Suprapubic skin (tissue), 4 donors: ENCODE measurements around the gene FAM193B. TPM values are rescaled to one million over a fixed set of nuclear protein-coding genes. Genes with fewer than 3 reads are reported as not detected.

ENCODE experiments used
- DNase-seq, 2 donors: peaks; one replicate each; pipeline ENCODE4 v3.0.0-alpha.2; 2019; ENCODE audit warnings: low spot score in 2 of 2
- H3K27ac ChIP-seq: fragments of 200-600 bp; sonication (generic); one replicate; pipeline ENCODE4 v1.5.1; 2019
- H3K27me3 ChIP-seq: fragments of 200-600 bp; sonication (generic); one replicate; pipeline ENCODE4 v1.5.1; 2019
- H3K36me3 ChIP-seq: fragments of 200-600 bp; sonication (generic); one replicate; pipeline ENCODE4 v1.5.1; 2019
- H3K4me1 ChIP-seq: fragments of 200-600 bp; sonication (generic); one replicate; pipeline ENCODE4 v1.5.1; 2019
- H3K4me3 ChIP-seq: fragments of 200-600 bp; sonication (generic); one replicate; pipeline ENCODE4 v1.5.1; 2019; ENCODE audit warnings: mild to moderate bottlenecking
- H3K9me3 ChIP-seq: fragments of 200-600 bp; sonication (generic); one replicate; pipeline ENCODE4 v1.5.1; 2019
- CTCF ChIP-seq, 2 donors: fragments of 200-600 bp in 1 of 2; fragments of 450-650 bp in 1 of 2; sonication (generic) in 1 of 2; IDR thresholded peaks; one replicate each; pipeline ENCODE4 v1.5.1; 2016 to 2019; ENCODE audit warnings: antibody characterized with exemption in 2 of 2, mild to moderate bottlenecking in 1 of 2, moderate library complexity in 1 of 2
- EP300 ChIP-seq: sonication (generic); formaldehyde crosslinking; IDR thresholded peaks from one replicate; pipeline ENCODE4 v1.6.1; 2017; ENCODE audit warnings: antibody characterized with exemption
- POLR2A ChIP-seq, 2 donors: fragments of 450-650 bp; IDR thresholded peaks; one replicate each; pipeline ENCODE4 v1.6.1; 2017; ENCODE audit warnings: antibody characterized with exemption in 2 of 2, mild to moderate bottlenecking in 2 of 2, moderate library complexity in 2 of 2
- POLR2AphosphoS5 ChIP-seq, 3 donors: sonication (generic); formaldehyde crosslinking; IDR thresholded peaks; one replicate each; pipeline ENCODE4 v1.6.1; 2017; ENCODE audit warnings: antibody characterized with exemption in 3 of 3
- WGBS: methylation state at CpG from one replicate; pipeline ENCODE4 v1.1.5; 2018; 5-methylcytosine and 5-hydroxymethylcytosine counted together
- total RNA-seq, 4 donors: library from RNA; depleted of rRNA; stranded (reverse); fragments of >200 nt; gene quantifications; one replicate each; pipeline ENCODE4 v1.1.0, GENCODE V29; 2016

Gene FAM193B
- total RNA-seq, 4 donors from 2014 or later = 55.6 to 328 (median 78.2) TPM

GRCh38 chr5:177472460-177473442, 81.6 kb downstream of the FAM193B start:
- peaks cover 4% of the 10 kb centered on the region for H3K36me3 ChIP-seq
- H3K9me3 ChIP-seq = no peaks in the 10 kb centered on the region
- peak overlapping the region; percentile 85 for H3K4me3 ChIP-seq
- no peak for DNase-seq
- H3K27ac ChIP-seq = peak overlapping the region; percentile 88
- WGBS = 10% methylated on average over 4 of the region's 93 CpGs
- no peaks in the 10 kb centered on the region for H3K27me3 ChIP-seq
- no peak for TF ChIP-seq POLR2AphosphoS5 (IDR thresholded peaks at IDR 0.05)
- TF ChIP-seq EP300 = no peak
- no peak for TF ChIP-seq POLR2A (IDR thresholded peaks at IDR 0.05)
- no peak for TF ChIP-seq CTCF (IDR thresholded peaks at IDR 0.05)
- H3K4me1 ChIP-seq = peaks cover 65% of the 10 kb centered on the region

GRCh38 chr5:177471610-177472356, 82.6 kb downstream of the FAM193B start:
- Histone ChIP-seq H3K4me1 (peaks cover 62% of the 10 kb centered on the region), H3K4me3 (peak overlapping the region; percentile 85), H3K27me3 (no peaks in the 10 kb centered on the region), H3K27ac (peak overlapping the region; percentile 88), H3K36me3 (peaks cover 14% of the 10 kb centered on the region), H3K9me3 (no peaks in the 10 kb centered on the region)
- TF ChIP-seq CTCF (IDR thresholded peaks at IDR 0.05) (no peak), POLR2A (IDR thresholded peaks at IDR 0.05) (no peak), EP300 (no peak), POLR2AphosphoS5 (IDR thresholded peaks at IDR 0.05) (no peak)
- WGBS = 51% methylated on average over 8 of the region's 14 CpGs
- DNase-seq = no peak

GRCh38 chr5:177470759-177471536, 83.4 kb downstream of the FAM193B start:
- WGBS = 85% methylated on average over 9 of the region's 10 CpGs

More at GRCh38 chr5:177470759-177471536, 83.4 kb downstream of the FAM193B start:
- no peak for DNase-seq
- H3K36me3 ChIP-seq = peaks cover 22% of the 10 kb centered on the region
- no peaks in the 10 kb centered on the region for H3K9me3 ChIP-seq
- H3K27me3 ChIP-seq = no peaks in the 10 kb centered on the region
- H3K4me1 ChIP-seq = peaks cover 57% of the 10 kb centered on the region
- H3K4me3 ChIP-seq = peak overlapping the region; percentile 85
- H3K27ac ChIP-seq = peak overlapping the region; percentile 56
- TF ChIP-seq POLR2A (IDR thresholded peaks at IDR 0.05) (no peak), POLR2AphosphoS5 (IDR thresholded peaks at IDR 0.05) (no peak), EP300 (no peak), CTCF (IDR thresholded peaks at IDR 0.05) (no peak)

Other genes starting within 250 kb of the FAM193B start
- gene MXD3, start 242.7 kb downstream of the FAM193B start, total RNA-seq = 10 to 100 TPM in 3 of 4 donors, 1 to 10 TPM in 1; 8.7 to 30.3 (median 11.7) TPM
- 100 to 1,000 TPM; 119 to 191 (median 160) TPM for gene LMAN2, start 202.9 kb downstream of the FAM193B start, total RNA-seq
- 10 to 100 TPM; 38.5 to 85.9 (median 68.8) TPM for gene RGS14, start 196.6 kb downstream of the FAM193B start, total RNA-seq
- gene SLC34A1, start 170.1 kb downstream of the FAM193B start, total RNA-seq = under 1 TPM in 1 of 4 donors, not detected in 3; 0.29 TPM
- gene PFN3, start 153.9 kb downstream of the FAM193B start, total RNA-seq = not detected
- gene F12, start 145.0 kb downstream of the FAM193B start, total RNA-seq = 10 to 100 TPM in 1 of 4 donors, 1 to 10 TPM in 3; 2.3 to 18.4 (median 7.1) TPM
- gene GRK6, start 127.9 kb downstream of the FAM193B start, total RNA-seq = 10 to 100 TPM; 29.1 to 62.2 (median 37.1) TPM
- 1 to 10 TPM; 5.7 to 9.8 (median 7.8) TPM for gene PRR7, start 107.7 kb downstream of the FAM193B start, total RNA-seq
- 10 to 100 TPM; 13.1 to 43.4 (median 25.3) TPM for gene DBN1, start 80.9 kb downstream of the FAM193B start, total RNA-seq
- gene PDLIM7, start 57.0 kb downstream of the FAM193B start, total RNA-seq = 10 to 100 TPM; 28.7 to 41.3 (median 32.0) TPM
- gene DOK3, start 44.7 kb downstream of the FAM193B start, total RNA-seq = 1 to 10 TPM in 3 of 4 donors, under 1 TPM in 1; 0.89 to 7.3 (median 1.8) TPM
- gene DDX41, start 37.6 kb downstream of the FAM193B start, total RNA-seq = 100 to 1,000 TPM in 2 of 4 donors, 10 to 100 TPM in 2; 83.8 to 148 (median 103) TPM
- 10 to 100 TPM; 60.3 to 84.5 (median 79.5) TPM for gene TMED9, start 37.6 kb upstream of the FAM193B start, total RNA-seq
- gene B4GALT7, start 45.6 kb upstream of the FAM193B start, total RNA-seq = 10 to 100 TPM; 13.9 to 19.4 (median 17.4) TPM
- gene FAM153A, start 228.3 kb upstream of the FAM193B start, total RNA-seq = 10 to 100 TPM in 2 of 4 donors, 1 to 10 TPM in 2; 8.1 to 11.8 (median 9.5) TPM